HG02642 (cell line): ENCODE data around the gene NR3C2.
"Not testable (repeated sequence)": the region's sequence is repeated elsewhere in the genome, so short reads cannot be mapped to it uniquely, and the experiment has no call there.

ENCODE experiments used
- ATAC-seq: cut with Tn5 transposase; IDR thresholded peaks from one replicate; pipeline ENCODE4 v1.9.1; 2021; ENCODE audit warnings: mild to moderate bottlenecking; ENCODE audit not compliant: unreplicated experiment, poor library complexity

Gene NR3C2

GRCh38 chr4:148123161-148123560 lies 319.1 kb downstream of the NR3C2 start:
- ATAC-seq = not testable (repeated sequence)

- ATAC-seq = no peak
Measured at GRCh38 chr4:148120216-148120615, 322.0 kb downstream of the NR3C2 start.

GRCh38 chr4:148118633-148119032 lies 323.6 kb downstream of the NR3C2 start:
- no peak for ATAC-seq

- no peak for ATAC-seq
Measured at GRCh38 chr4:148118179-148118578, 324.0 kb downstream of the NR3C2 start.

GRCh38 chr4:148116969-148117368 lies 325.2 kb downstream of the NR3C2 start:
- no peak for ATAC-seq

GRCh38 chr4:148116264-148116663 lies 325.9 kb downstream of the NR3C2 start:
- no peak for ATAC-seq

GRCh38 chr4:148114436-148114835 lies 327.8 kb downstream of the NR3C2 start:
- no peak for ATAC-seq

GRCh38 chr4:148112231-148112982 lies 329.8 kb downstream of the NR3C2 start:
- ATAC-seq = no peak

- ATAC-seq = no peak
Measured at GRCh38 chr4:148110169-148110568, 332.0 kb downstream of the NR3C2 start.

- ATAC-seq = no peak
Measured at GRCh38 chr4:148109216-148109615, 333.0 kb downstream of the NR3C2 start.

GRCh38 chr4:148108766-148109165 lies 333.4 kb downstream of the NR3C2 start:
- ATAC-seq = no peak

- ATAC-seq = no peak
Measured at GRCh38 chr4:148103597-148104355, 338.4 kb downstream of the NR3C2 start.

- ATAC-seq = no peak
Measured at GRCh38 chr4:148101790-148102189, 340.4 kb downstream of the NR3C2 start.

- ATAC-seq = no peak
Measured at GRCh38 chr4:148101235-148101634, 341.0 kb downstream of the NR3C2 start.

GRCh38 chr4:148097801-148098200 lies 344.4 kb downstream of the NR3C2 start:
- ATAC-seq = no peak

- no peak for ATAC-seq
Measured at GRCh38 chr4:148095346-148095923, 346.8 kb downstream of the NR3C2 start.

- ATAC-seq = no peak
Measured at GRCh38 chr4:148094149-148094548, 348.1 kb downstream of the NR3C2 start.

GRCh38 chr4:148093065-148093464 lies 349.1 kb downstream of the NR3C2 start:
- no peak for ATAC-seq

- ATAC-seq = no peak
Measured at GRCh38 chr4:148092316-148093014, 349.7 kb downstream of the NR3C2 start.

GRCh38 chr4:148091896-148092295 lies 350.3 kb downstream of the NR3C2 start:
- no peak for ATAC-seq
